Left cardiac atrium (tissue), 4 donors: Measurements from ENCODE around the gene RPS6KA2. TPM values are rescaled to one million over a fixed set of nuclear protein-coding genes. Genes with fewer than 3 reads are reported as not detected.
"Not testable (repeated sequence)": the region's sequence is repeated elsewhere in the genome, so short reads cannot be mapped to it uniquely, and the experiment has no call there.

Experiments used
- ATAC-seq, 2 donors: fragments of 200-7000 bp; cut with Tn5 transposase; one replicate each; pipeline ENCODE4 v1.9.1; 2020; ENCODE audit warnings: mild to moderate bottlenecking in 2 of 2, moderate library complexity in 2 of 2
- DNase-seq: peaks from one replicate; pipeline ENCODE4 v3.0.0-alpha.2; 2020
- intact Hi-C, 2 donors: fragments of 100-400 bp; cut with DNase I; formaldehyde crosslinking; loops; one replicate each; pipeline versions ENCODE4 v1.14.1 to v1.15.1; 2022 to 2023
- microRNA-seq, 2 donors: library from miRNA; unstranded; fragments of <30 nt; microRNA quantifications; one replicate each; pipeline ENCODE4 v1.2.0, GENCODE V29; 2020
- total RNA-seq, 2 donors: library from RNA; stranded (reverse); fragmentation: NEBNext Ultra II Directional; extraction: Animal tissue kit (Norgen Biotek cat#: 25700); gene quantifications; one replicate each; pipeline ENCODE4 v1.2.1, GENCODE V29; 2021
- donor health status: DM: no; HTN: yes; CAD: no.
- donor health status: DM: no; HTN: yes; CAD: no; lungs with severe emphysema.
- donor health status: DM: yes; HTN: yes; CAD: no.
- donor health status: Dilated cardiomyopathy.

RPS6KA2 gene
- total RNA-seq, 2 donors from 2014 or later, result 59.6 to 95.7 TPM

- ATAC-seq (peak; percentile 38 to 74), DNase-seq (no peak)
- intact Hi-C loops, result no loop called here
These were observed 261.8 kb downstream of the RPS6KA2 start for GRCh38 chr6:166365221-166365620.

- intact Hi-C loops, result no loop called here
- ATAC-seq (peak; percentile 63 to 84), DNase-seq (no peak)
These were observed 262.6 kb downstream of the RPS6KA2 start for GRCh38 chr6:166364456-166364855.

GRCh38 chr6:166362427-166362826, 264.6 kb downstream of the RPS6KA2 start:
- ATAC-seq, intact Hi-C loops, DNase-seq: not testable (repeated sequence)

GRCh38 chr6:166361077-166361429, 266.0 kb downstream of the RPS6KA2 start:
- intact Hi-C loops, result no loop called here
- DNase-seq (no peak), ATAC-seq (peak in 1 of 2 donors; percentile 86)

GRCh38 chr6:166360243-166361076, 266.6 kb downstream of the RPS6KA2 start:
- intact Hi-C loops, result no loop called here

More at GRCh38 chr6:166360243-166361076, 266.6 kb downstream of the RPS6KA2 start:
- no peak for DNase-seq
- peak in 1 of 2 donors; percentile 74 for ATAC-seq

Small RNA genes within 50 kb of the gene (microRNA-seq; reads per million reads assigned to microRNA genes)
- gene MIR1913, result 0 to 0.27 reads per million in 2 donors

Other genes starting within 250 kb of the RPS6KA2 start
- gene MPC1, start 244.3 kb downstream of the RPS6KA2 start, total RNA-seq, result 100 to 1,000 TPM; 273 to 352 TPM
- 1 to 10 TPM in 1 of 2 donors, under 1 TPM in 1; 0.71 to 1.6 TPM for gene RAMACL, start 40.6 kb downstream of the RPS6KA2 start, total RNA-seq